ENCODE data around the gene EDC3.
A peak's percentile ranks its signal among the peaks of the same experiment; 100 is the strongest.
"Not testable (repeated sequence)": the region's sequence is repeated elsewhere in the genome, so short reads cannot be mapped to it uniquely, and the experiment has no call there.

EDC3 gene

DNA sequence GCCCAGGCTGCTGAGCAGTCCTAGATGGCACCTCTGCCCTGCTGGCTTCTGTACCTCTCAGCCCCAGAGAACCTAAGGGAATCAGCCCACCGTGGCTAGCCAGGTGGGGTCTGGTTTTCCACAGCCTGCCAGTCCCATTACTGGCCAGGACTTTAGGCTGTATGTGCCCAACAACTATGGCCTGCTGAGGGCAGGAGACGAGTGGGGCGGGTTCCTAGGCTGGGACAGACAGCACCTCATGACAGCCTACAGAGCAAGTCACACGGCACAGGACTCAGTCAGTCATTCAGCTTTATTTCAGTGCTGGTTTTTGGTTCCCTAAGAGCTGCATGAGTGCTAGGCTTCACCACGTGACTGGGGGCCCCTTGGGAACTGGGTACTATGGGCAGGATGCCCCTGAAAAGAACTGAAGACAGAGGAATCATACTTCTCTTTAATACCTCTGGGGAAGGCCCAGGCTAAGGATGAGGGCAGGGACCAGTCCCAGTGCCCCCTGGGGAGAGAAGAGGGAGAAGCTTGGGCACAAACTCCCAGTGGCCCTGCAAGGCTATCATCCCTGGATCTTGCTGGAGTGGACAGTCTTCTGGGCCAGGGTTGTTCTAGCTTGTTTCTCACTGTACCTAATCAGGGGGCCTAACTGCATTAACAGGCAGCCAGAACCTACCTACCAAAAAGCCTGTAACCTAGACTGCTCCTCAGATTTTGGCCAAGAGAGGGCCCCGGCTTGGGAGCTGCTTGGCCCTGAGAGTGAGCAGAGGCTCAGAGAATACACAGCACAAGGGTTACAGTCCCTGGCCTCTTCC is 65.3 kb downstream of the EDC3 start:
- no peaks in the 10 kb centered on the region for H3K27me3 ChIP-seq (replicated peaks)
- peaks cover 81% of the 10 kb centered on the region for H3K36me3 ChIP-seq (replicated peaks)
- in situ Hi-C loops (cut with HindIII; ENCODE audit: low pct_ligation_motif_present, low sequenced_read_pairs): loop anchor here (5.0 kb wide), 1 partner anchor 137 kb away; no protein-coding TSS in a partner anchor
- H3K4me3 ChIP-seq (ENCODE audit: low read depth, low read length): no peak overlapping the region
- TF ChIP-seq, protein P1, sequence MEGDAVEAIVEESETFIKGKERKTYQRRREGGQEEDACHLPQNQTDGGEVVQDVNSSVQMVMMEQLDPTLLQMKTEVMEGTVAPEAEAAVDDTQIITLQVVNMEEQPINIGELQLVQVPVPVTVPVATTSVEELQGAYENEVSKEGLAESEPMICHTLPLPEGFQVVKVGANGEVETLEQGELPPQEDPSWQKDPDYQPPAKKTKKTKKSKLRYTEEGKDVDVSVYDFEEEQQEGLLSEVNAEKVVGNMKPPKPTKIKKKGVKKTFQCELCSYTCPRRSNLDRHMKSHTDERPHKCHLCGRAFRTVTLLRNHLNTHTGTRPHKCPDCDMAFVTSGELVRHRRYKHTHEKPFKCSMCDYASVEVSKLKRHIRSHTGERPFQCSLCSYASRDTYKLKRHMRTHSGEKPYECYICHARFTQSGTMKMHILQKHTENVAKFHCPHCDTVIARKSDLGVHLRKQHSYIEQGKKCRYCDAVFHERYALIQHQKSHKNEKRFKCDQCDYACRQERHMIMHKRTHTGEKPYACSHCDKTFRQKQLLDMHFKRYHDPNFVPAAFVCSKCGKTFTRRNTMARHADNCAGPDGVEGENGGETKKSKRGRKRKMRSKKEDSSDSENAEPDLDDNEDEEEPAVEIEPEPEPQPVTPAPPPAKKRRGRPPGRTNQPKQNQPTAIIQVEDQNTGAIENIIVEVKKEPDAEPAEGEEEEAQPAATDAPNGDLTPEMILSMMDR (IDR thresholded peaks at IDR 0.05; ENCODE audit: low read depth, low read length, missing control alignments): peak; percentile 49
- H3K27ac ChIP-seq: no peak overlapping the region
- no peak for DNase-seq

GRCh38 chr15:74629696-74630095 is 66.1 kb downstream of the EDC3 start:
- H3K4me3 ChIP-seq (ENCODE audit: low read depth, low read length); H3K27ac ChIP-seq; DNase-seq; H3K27me3 ChIP-seq (replicated peaks): not testable (repeated sequence)
- peaks cover 84% of the 10 kb centered on the region for H3K36me3 ChIP-seq (replicated peaks)
- in situ Hi-C loops (cut with HindIII; ENCODE audit: low pct_ligation_motif_present, low sequenced_read_pairs): loop anchor here (5.0 kb wide), 1 partner anchor 138 kb away; no protein-coding TSS in a partner anchor

DNA sequence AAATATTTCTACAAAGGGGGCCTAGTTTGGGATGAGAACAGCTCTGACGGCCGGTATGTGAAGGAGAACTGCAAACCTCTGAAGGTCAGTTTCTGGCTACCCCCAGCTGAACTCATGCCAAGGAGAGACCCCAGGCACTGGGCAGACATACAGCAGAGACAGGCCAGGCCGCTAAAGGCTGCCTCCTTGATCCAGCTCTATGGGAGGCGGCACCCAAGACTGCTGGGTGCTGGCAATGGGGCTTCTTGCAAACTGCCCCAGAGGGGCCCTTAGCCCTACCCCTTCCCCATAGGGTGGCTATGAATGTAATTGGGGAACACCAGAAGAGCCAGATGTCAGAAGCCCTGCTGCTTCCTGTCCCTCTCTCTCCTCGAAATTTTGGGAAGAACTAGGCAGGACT is 66.9 kb downstream of the EDC3 start:
- H3K36me3 ChIP-seq (replicated peaks): peaks cover 86% of the 10 kb centered on the region
- H3K4me3 ChIP-seq (ENCODE audit: low read depth, low read length): no peak overlapping the region
- DNase-seq: no peak
- no peak overlapping the region for H3K27ac ChIP-seq
- TF ChIP-seq, protein P1 (IDR thresholded peaks at IDR 0.05; ENCODE audit: low read depth, low read length, missing control alignments): no peak
- in situ Hi-C loops (cut with HindIII; ENCODE audit: low pct_ligation_motif_present, low sequenced_read_pairs): no loop called here
- H3K27me3 ChIP-seq (replicated peaks): no peaks in the 10 kb centered on the region

GRCh38 chr15:74628199-74628598 is 67.6 kb downstream of the EDC3 start:
- H3K36me3 ChIP-seq (replicated peaks): peaks cover 91% of the 10 kb centered on the region
- no peak overlapping the region for H3K27ac ChIP-seq
- no peak for DNase-seq
- H3K27me3 ChIP-seq (replicated peaks): no peaks in the 10 kb centered on the region
- TF ChIP-seq, protein P1 (IDR thresholded peaks at IDR 0.05; ENCODE audit: low read depth, low read length, missing control alignments): no peak
- H3K4me3 ChIP-seq (ENCODE audit: low read depth, low read length): no peak overlapping the region
- in situ Hi-C loops (cut with HindIII; ENCODE audit: low pct_ligation_motif_present, low sequenced_read_pairs): no loop called here

DNA sequence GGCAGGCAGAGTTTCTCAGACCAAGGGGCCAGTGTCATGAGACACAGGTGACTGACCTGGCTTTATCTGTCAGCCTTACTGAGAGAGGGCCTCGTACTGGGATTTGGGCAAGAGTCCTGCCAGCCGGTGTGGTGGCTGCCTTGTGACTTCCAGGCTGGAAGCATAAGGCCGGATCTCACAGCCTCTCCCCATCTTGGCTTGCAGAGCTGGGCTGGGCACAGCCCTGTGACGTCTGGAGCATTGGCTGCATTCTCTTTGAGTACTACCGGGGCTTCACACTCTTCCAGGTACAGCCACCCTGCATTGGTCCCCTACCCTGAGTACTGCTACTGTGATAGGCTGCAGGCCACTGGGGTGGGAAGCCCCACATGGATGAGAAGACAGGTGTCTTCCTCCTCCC is 68.1 kb downstream of the EDC3 start:
- DNase-seq: no peak
- Histone ChIP-seq H3K36me3 (replicated peaks) (peaks cover 91% of the 10 kb centered on the region), H3K27me3 (replicated peaks) (no peaks in the 10 kb centered on the region), H3K4me3 (ENCODE audit: low read depth, low read length) (no peak overlapping the region), H3K27ac (no peak overlapping the region)
- TF ChIP-seq, protein P1 (IDR thresholded peaks at IDR 0.05; ENCODE audit: low read depth, low read length, missing control alignments): no peak
- in situ Hi-C loops (cut with HindIII; ENCODE audit: low pct_ligation_motif_present, low sequenced_read_pairs): no loop called here

GRCh38 chr15:74626752-74627692 is 68.8 kb downstream of the EDC3 start:
- TF ChIP-seq, protein P1 (IDR thresholded peaks at IDR 0.05; ENCODE audit: low read depth, low read length, missing control alignments): no peak
- DNase-seq: no peak
- no peak overlapping the region for H3K4me3 ChIP-seq (ENCODE audit: low read depth, low read length)
- in situ Hi-C loops (cut with HindIII; ENCODE audit: low pct_ligation_motif_present, low sequenced_read_pairs): no loop called here
- H3K36me3 ChIP-seq (replicated peaks): peaks cover 91% of the 10 kb centered on the region
- H3K27ac ChIP-seq: no peak overlapping the region
- H3K27me3 ChIP-seq (replicated peaks): no peaks in the 10 kb centered on the region
